Gastrocnemius medialis (tissue), 4 donors: ENCODE measurements around the gene USO1. TPM values are rescaled to one million over a fixed set of nuclear protein-coding genes. Genes with fewer than 3 reads are reported as not detected.

Experiments
- ATAC-seq, 2 donors: fragments of 150-250 bp; one replicate each; pipeline ENCODE4 v1.9.1; 2016
- DNase-seq, 2 donors: peaks; one replicate each; pipeline ENCODE4 v3.0.0-alpha.2; 2019
- H3K27ac ChIP-seq, 4 donors: fragments of 200-600 bp; sonication (generic); 1 replicate in 1 of 4; 2 replicates in 3 of 4; pipeline ENCODE4 v1.5.1; 2016 to 2018; ENCODE audit warnings: mild to moderate bottlenecking in 2 of 4, moderate library complexity in 1 of 4
- H3K27me3 ChIP-seq, 3 donors: fragments of 200-600 bp; sonication (generic) in 2 of 3; 1 replicate in 1 of 3; 2 replicates in 2 of 3; pipeline versions ENCODE4 v1.5.1 to v1.6.0; 2016 to 2019; ENCODE audit warnings: mild to moderate bottlenecking in 1 of 3, moderate library complexity in 1 of 3
- H3K36me3 ChIP-seq, 2 donors: fragments of 200-600 bp; sonication (generic) in 1 of 2; one replicate each; pipeline ENCODE4 v1.5.1; 2017 to 2018
- H3K4me1 ChIP-seq, 2 donors: fragments of 200-600 bp; sonication (generic) in 1 of 2; one replicate each; pipeline ENCODE4 v1.5.1; 2016 to 2017; ENCODE audit warnings: mild to moderate bottlenecking in 2 of 2
- H3K4me3 ChIP-seq, 4 donors: fragments of 200-600 bp; sonication (generic) in 3 of 4; 1 replicate in 1 of 4; 2 replicates in 3 of 4; pipeline ENCODE4 v1.5.1; 2016 to 2019; ENCODE audit warnings: mild to moderate bottlenecking in 2 of 4
- H3K9me3 ChIP-seq, 3 donors: fragments of 200-600 bp; sonication (generic) in 2 of 3; 1 replicate in 1 of 3; 2 replicates in 2 of 3; pipeline ENCODE4 v1.5.1; 2016 to 2019
- CTCF ChIP-seq, 5 experiments: fragments of 450-650 bp in 3 of 5; fragments of 200-600 bp in 2 of 5; sonication (generic) in 2 of 5; IDR thresholded peaks in 4 of 5; conservative IDR thresholded peaks in 1 of 5; 1 replicate in 4 of 5; 2 replicates in 1 of 5; pipeline ENCODE4 v1.5.1; 2016 to 2019; ENCODE audit warnings: antibody characterized with exemption in 5 of 5, mild to moderate bottlenecking in 3 of 5, moderate library complexity in 3 of 5
- POLR2A ChIP-seq, 2 donors: fragments of 450-650 bp; IDR thresholded peaks; one replicate each; pipeline ENCODE4 v1.6.1; 2017; ENCODE audit warnings: antibody characterized with exemption in 2 of 2, mild to moderate bottlenecking in 2 of 2, moderate library complexity in 2 of 2
- in situ Hi-C, 4 donors: fragments of 200-750 bp; cut with MboI; loops; one replicate each; pipeline versions ENCODE4 v1.15.0 to v1.8.0; 2017; ENCODE audit warnings: low sequenced_read_pairs in 4 of 4
- intact Hi-C: fragments of 100-400 bp; cut with DNase I; formaldehyde crosslinking; loops from one replicate; pipeline ENCODE4 v1.15.1; 2023; ENCODE audit warnings: low total_unique reads
- total RNA-seq, 4 donors: library from RNA; depleted of rRNA; stranded (reverse); fragments of >200 nt; gene quantifications; one replicate each; pipeline versions ENCODE4 v1.1.0 to v1.2.3, GENCODE V29; 2016

The USO1 gene
- total RNA-seq, 4 donors from 2014 or later = 213 to 328 (median 254) TPM

- in situ Hi-C loops (no loop called here), intact Hi-C loops (loop anchor here (10.0 kb wide), 1 partner anchor 564 kb away; the partner anchor contains the start of gene STBD1)
- no peak overlapping the region for H3K4me3 ChIP-seq
- no peaks in the 10 kb centered on the region for H3K9me3 ChIP-seq
- no peak for DNase-seq
- H3K36me3 ChIP-seq = no peaks in the 10 kb centered on the region
- H3K4me1 ChIP-seq = peaks cover 41 to 61% of the 10 kb centered on the region in 2 donors
- ATAC-seq = no peak
- H3K27ac ChIP-seq = peak overlapping the region; percentile 50 to 84 (median 82)
- H3K27me3 ChIP-seq = no peaks in the 10 kb centered on the region
- TF ChIP-seq POLR2A (IDR thresholded peaks at IDR 0.05) = no peak
These were observed 16.6 kb downstream of the USO1 start for GRCh38 chr4:75741027-75741426.

- Histone ChIP-seq H3K4me3 (no peak overlapping the region), H3K4me1 (peaks cover 38 to 59% of the 10 kb centered on the region in 2 donors), H3K9me3 (no peaks in the 10 kb centered on the region), H3K27me3 (no peaks in the 10 kb centered on the region), H3K36me3 (no peaks in the 10 kb centered on the region), H3K27ac (peak overlapping the region; percentile 84 to 92 (median 86))
- TF ChIP-seq POLR2A (IDR thresholded peaks at IDR 0.05) = no peak
- TF ChIP-seq CTCF (IDR thresholded peaks at IDR 0.05 in 4 of 5, conservative IDR thresholded peaks at IDR 0.05 in 1 of 5) = no peak
- ATAC-seq (no peak), DNase-seq (no peak)
- intact Hi-C loops (loop anchor here (10.0 kb wide), 1 partner anchor 562 kb away; the partner anchor contains the start of gene STBD1), in situ Hi-C loops (no loop called here)
These were observed 18.1 kb downstream of the USO1 start for GRCh38 chr4:75742451-75742850.

GRCh38 chr4:75745161-75745560 lies 20.8 kb downstream of the USO1 start:
- peak; percentile 98 for ATAC-seq

GRCh38 chr4:75745721-75746199 lies 21.4 kb downstream of the USO1 start:
- Histone ChIP-seq H3K27me3 (no peaks in the 10 kb centered on the region), H3K4me3 (no peak overlapping the region), H3K9me3 (no peaks in the 10 kb centered on the region), H3K36me3 (no peaks in the 10 kb centered on the region), H3K27ac (peak overlapping the region; percentile 84 to 92 (median 86)), H3K4me1 (peaks cover 37 to 48% of the 10 kb centered on the region in 2 donors)
- in situ Hi-C loops = no loop called here
- no peak for TF ChIP-seq CTCF (IDR thresholded peaks at IDR 0.05 in 4 of 5, conservative IDR thresholded peaks at IDR 0.05 in 1 of 5)
- no peak for TF ChIP-seq POLR2A (IDR thresholded peaks at IDR 0.05)
- intact Hi-C loops = loop anchor here (10.0 kb wide), 1 partner anchor 559 kb away; the partner anchor contains the start of gene STBD1
- DNase-seq (no peak), ATAC-seq (peak; percentile 6 to 7)

More at GRCh38 chr4:75745161-75745560, 20.8 kb downstream of the USO1 start:
- peak; percentile 44 to 52 for DNase-seq
- peak; percentile 25 to 44 for TF ChIP-seq POLR2A (IDR thresholded peaks at IDR 0.05)
- TF ChIP-seq CTCF (IDR thresholded peaks at IDR 0.05 in 4 of 5, conservative IDR thresholded peaks at IDR 0.05 in 1 of 5) = no peak
- intact Hi-C loops = loop anchor here (10.0 kb wide), 1 partner anchor 560 kb away; the partner anchor contains the start of gene STBD1
- no peaks in the 10 kb centered on the region for H3K27me3 ChIP-seq
- no peaks in the 10 kb centered on the region for H3K36me3 ChIP-seq
- H3K4me1 ChIP-seq = peaks cover 37 to 53% of the 10 kb centered on the region in 2 donors
- no peak overlapping the region for H3K4me3 ChIP-seq
- no peaks in the 10 kb centered on the region for H3K9me3 ChIP-seq
- H3K27ac ChIP-seq = peak overlapping the region; percentile 84 to 92 (median 86)
- in situ Hi-C loops = no loop called here

- H3K4me3 ChIP-seq = no peak overlapping the region
- peaks cover 0 to 3% of the 10 kb centered on the region in 2 donors for H3K4me1 ChIP-seq
- ATAC-seq (no peak), DNase-seq (no peak)
- in situ Hi-C loops = loop anchor here in 1 of 4 donors (25.0 kb wide), 1 partner anchor 90 kb away; the partner anchor contains the start of gene G3BP2
- intact Hi-C loops = no loop called here
- H3K36me3 ChIP-seq = peaks cover 0 to 36% of the 10 kb centered on the region in 2 donors
- peak overlapping the region in 3 of 4 donors; percentile 18 to 66 (median 62) for H3K27ac ChIP-seq
- H3K27me3 ChIP-seq = no peaks in the 10 kb centered on the region
- TF ChIP-seq POLR2A (IDR thresholded peaks at IDR 0.05) (no peak), CTCF (IDR thresholded peaks at IDR 0.05 in 4 of 5, conservative IDR thresholded peaks at IDR 0.05 in 1 of 5) (no peak)
- H3K9me3 ChIP-seq = no peaks in the 10 kb centered on the region
These were observed 28.3 kb downstream of the USO1 start for GRCh38 chr4:75752637-75753036.
